HCT116 (cell line): ENCODE data around the gene DBNDD2. TPM values are rescaled to one million over a fixed set of nuclear protein-coding genes. Genes with fewer than 3 reads are reported as not detected.

ENCODE experiments used
- ATAC-seq: fragments of 200-7000 bp; cut with Tn5 transposase; 2 replicates; pipeline ENCODE4 v1.9.1; 2020; ENCODE audit warnings: mild to moderate bottlenecking, moderate library complexity
- BruUV-seq: library from RNA; stranded (reverse); fragments of 400-500 nt; replicated peaks from 2 replicates; lab custom pipeline; 2021; lab: Mats Ljungman, UMichigan
- CTCF ChIA-PET: fragments of 300-600 bp; sonication (Branson Sonifier 250); formaldehyde crosslinking; loops from one replicate; lab custom pipeline; 2021; ENCODE audit warnings: antibody characterized with exemption; lab: Charles Lee
- POLR2A ChIA-PET: fragments of 300-600, 350-600 bp; sonication (Branson Sonifier 250); formaldehyde crosslinking; loops from one replicate; lab custom pipeline; 2021; ENCODE audit warnings: antibody characterized with exemption; lab: Charles Lee
- RAD21 ChIA-PET, 2 experiments: fragments of 300-600 bp; sonication (Branson Sonifier 250); formaldehyde crosslinking; loops; one replicate each; lab custom pipeline; 2023; ENCODE audit warnings: low total read pairs in 2 of 2; ENCODE audit not compliant: uncharacterized antibody in 2 of 2, unreplicated experiment in 2 of 2, low non-redundant PET in 1 of 2; lab: Charles Lee
- DNase-seq: peaks from one replicate; pipeline ENCODE4 v3.0.0-alpha.2; 2010; ENCODE audit warnings: low read depth, low spot score
- H2AFZ ChIP-seq: fragments of 200-600 bp; shearing (Covaris generic), sonication (generic); 2 replicates; pipeline ENCODE4 v1.6.1; 2017; ENCODE audit warnings: low read depth, mixed run types, mixed read lengths, antibody characterized with exemption, low read length; ENCODE audit not compliant: poor library complexity, severe bottlenecking
- H3K27ac ChIP-seq: 2 replicates; pipeline ENCODE4 v1.5.1; 2012; ENCODE audit warnings: low read depth, low read length
- H3K27me3 ChIP-seq: fragments of 200-600 bp; sonication (generic); 2 replicates; pipeline ENCODE4 v1.6.1; 2016; ENCODE audit warnings: mixed run types, low read length, mixed read lengths; ENCODE audit not compliant: insufficient read depth
- H3K36me3 ChIP-seq, 2 experiments: fragments of 200-500 bp in 1 of 2; fragments of 200-600 bp in 1 of 2; sonication (Bioruptor generic) in 1 of 2; sonication (generic) in 1 of 2; 2 replicates each; pipeline versions ENCODE4 v1.5.1 to v1.6.1; 2014 to 2016; ENCODE audit warnings: low read length in 2 of 2, inconsistent platforms in 1 of 2, mixed read lengths in 1 of 2, mixed run types in 1 of 2; ENCODE audit not compliant: insufficient read depth in 2 of 2, control insufficient read depth in 1 of 2
- H3K4me1 ChIP-seq, 2 experiments: fragments of 200-600 bp in 1 of 2; sonication (generic) in 1 of 2; 2 replicates each; pipeline versions ENCODE4 v1.5.1 to v1.6.1; 2012 to 2017; ENCODE audit warnings: low read length in 2 of 2, inconsistent platforms in 1 of 2, mild to moderate bottlenecking in 1 of 2, mixed read lengths in 1 of 2, mixed run types in 1 of 2, moderate library complexity in 1 of 2; ENCODE audit not compliant: insufficient read depth in 2 of 2, control insufficient read depth in 1 of 2
- H3K4me2 ChIP-seq: fragments of 200-600 bp; sonication (generic); 2 replicates; pipeline ENCODE4 v1.6.1; 2017; ENCODE audit warnings: mixed run types, low read length, mixed read lengths
- H3K4me3 ChIP-seq, 2 experiments: fragments of 200-600 bp in 1 of 2; sonication (generic) in 1 of 2; replicated peaks in 1 of 2; 2 replicates each; pipeline ENCODE4 v1.5.1; 2011 to 2016; ENCODE audit warnings: low read length in 2 of 2, control low read depth in 1 of 2, low read depth in 1 of 2, mild to moderate bottlenecking in 1 of 2, mixed read lengths in 1 of 2, mixed run types in 1 of 2
- H3K79me2 ChIP-seq: fragments of 200-600 bp; sonication (generic); 2 replicates; pipeline ENCODE4 v1.6.1; 2017; ENCODE audit warnings: mild to moderate bottlenecking, mixed run types, low read length, moderate library complexity, mixed read lengths; ENCODE audit not compliant: insufficient read depth
- H3K9ac ChIP-seq: fragments of 200-600 bp; sonication (generic); 2 replicates; pipeline ENCODE4 v1.6.1; 2016; ENCODE audit warnings: low read length, mixed read lengths
- H3K9me2 ChIP-seq: fragments of 200-600 bp; sonication (generic), shearing (Covaris generic); 2 replicates; pipeline ENCODE4 v1.6.1; 2017; ENCODE audit warnings: mixed run types, mild to moderate bottlenecking, moderate library complexity; ENCODE audit not compliant: insufficient read depth
- H3K9me3 ChIP-seq, 2 experiments: fragments of 200-500 bp in 1 of 2; fragments of 200-600 bp in 1 of 2; sonication (Bioruptor generic) in 1 of 2; sonication (generic) in 1 of 2; 2 replicates each; pipeline ENCODE4 v1.6.1; 2014 to 2017; ENCODE audit warnings: low read length in 2 of 2, mixed read lengths in 2 of 2, inconsistent platforms in 1 of 2, low read depth in 1 of 2, mild to moderate bottlenecking in 1 of 2, mixed run types in 1 of 2, moderate library complexity in 1 of 2; ENCODE audit not compliant: control insufficient read depth in 1 of 2, insufficient read depth in 1 of 2
- H4K20me1 ChIP-seq: fragments of 200-600 bp; sonication (generic), shearing (Covaris generic); 2 replicates; pipeline ENCODE4 v1.6.1; 2017; ENCODE audit warnings: mixed run types, mild to moderate bottlenecking, moderate library complexity; ENCODE audit not compliant: insufficient read depth
- CBX3 ChIP-seq: IDR thresholded peaks from 2 replicates; pipeline ENCODE4 v1.6.1; 2012; ENCODE audit warnings: low read depth
- CEBPB ChIP-seq: IDR thresholded peaks from 2 replicates; pipeline ENCODE4 v1.6.1; 2012; ENCODE audit warnings: low read depth
- CTCF ChIP-seq, 3 experiments: fragments of 200-600 bp in 1 of 3; sonication (generic) in 1 of 3; IDR thresholded peaks in 2 of 3; conservative IDR thresholded peaks in 1 of 3; 2 replicates each; pipeline ENCODE4 v1.5.1; 2012 to 2017; ENCODE audit warnings: low read depth in 2 of 3, low read length in 2 of 3, antibody characterized with exemption in 1 of 3, borderline replicate concordance in 1 of 3, control low read depth in 1 of 3, mild to moderate bottlenecking in 1 of 3, mixed read lengths in 1 of 3, mixed run types in 1 of 3, moderate library complexity in 1 of 3; ENCODE audit not compliant: insufficient read depth in 1 of 3
- EGR1 ChIP-seq: IDR thresholded peaks from 2 replicates; pipeline ENCODE4 v1.6.1; 2012; ENCODE audit warnings: low read depth
- ELF1 ChIP-seq: IDR thresholded peaks from 2 replicates; pipeline ENCODE4 v1.6.1; 2012; ENCODE audit warnings: low read depth, borderline replicate concordance
- EZH2 ChIP-seq: fragments of 200-600 bp; sonication (generic); IDR thresholded peaks from 2 replicates; pipeline ENCODE4 v1.6.1; 2017; ENCODE audit warnings: antibody characterized with exemption, mixed run types
- EZH2phosphoT487 ChIP-seq: fragments of 200-600 bp; IDR thresholded peaks from 2 replicates; pipeline ENCODE4 v1.6.1; 2018; ENCODE audit warnings: antibody characterized with exemption, borderline replicate concordance
- JUND ChIP-seq: IDR thresholded peaks from 2 replicates; pipeline ENCODE4 v1.6.1; 2012
- MAX ChIP-seq: IDR thresholded peaks from 2 replicates; pipeline ENCODE4 v1.6.1; 2012
- POLR2A ChIP-seq: IDR thresholded peaks from 2 replicates; pipeline ENCODE4 v1.7.0; 2011; ENCODE audit warnings: borderline replicate concordance; ENCODE audit not compliant: insufficient read depth, insufficient read length; ENCODE audit errors: extremely low read depth
- POLR2AphosphoS5 ChIP-seq: IDR thresholded peaks from 2 replicates; pipeline ENCODE4 v1.6.1; 2011; ENCODE audit warnings: mild to moderate bottlenecking, low read depth, low read length, moderate library complexity
- RAD21 ChIP-seq: IDR thresholded peaks from 2 replicates; pipeline ENCODE4 v1.6.1; 2012; ENCODE audit warnings: low read depth, mild to moderate bottlenecking
- SRF ChIP-seq: IDR thresholded peaks from 2 replicates; pipeline ENCODE4 v1.6.1; 2012; ENCODE audit warnings: low read depth
- TCF7L2 ChIP-seq: IDR thresholded peaks from 2 replicates; pipeline ENCODE4 v1.7.0; 2011; ENCODE audit warnings: borderline replicate concordance, inconsistent platforms; ENCODE audit not compliant: insufficient read depth, insufficient read length; ENCODE audit errors: extremely low read depth
- YY1 ChIP-seq: IDR thresholded peaks from 2 replicates; pipeline ENCODE4 v1.6.1; 2011; ENCODE audit warnings: low read length, low read depth, moderate library complexity, mild to moderate bottlenecking; ENCODE audit not compliant: insufficient replicate concordance; ENCODE audit errors: extremely low read depth
- ZBTB33 ChIP-seq: IDR thresholded peaks from 2 replicates; pipeline ENCODE4 v1.6.1; 2011; ENCODE audit warnings: mild to moderate bottlenecking, low read length, moderate library complexity; ENCODE audit not compliant: insufficient replicate concordance; ENCODE audit errors: extremely low read depth
- ZFX ChIP-seq: fragments of 450-650 bp; IDR thresholded peaks from 2 replicates; pipeline ENCODE4 v1.6.1; 2017
- ZNF274 ChIP-seq: fragments of 200-500 bp; sonication (Bioruptor generic); IDR thresholded peaks from 2 replicates; pipeline ENCODE4 v1.6.1; 2014; ENCODE audit warnings: mild to moderate bottlenecking, low read depth, low read length, inconsistent platforms
- intact Hi-C: fragments of 100-400 bp; cut with micrococcal nuclease; formaldehyde crosslinking; loops from 2 replicates; pipeline ENCODE4 v1.10.0; 2022
- total RNA-seq: library from RNA; stranded (reverse); gene quantifications from one replicate; pipeline ENCODE4 v1.2.1, GENCODE V29; 2021; ENCODE audit not compliant: unreplicated experiment

DBNDD2 gene
- total RNA-seq, 1 experiment from 2014 or later: 44.2 TPM

- Histone ChIP-seq H3K9me3 (no peaks in the 10 kb centered on the region), H3K27me3 (no peaks in the 10 kb centered on the region), H3K4me3 (no peak overlapping the region), H3K27ac (no peak overlapping the region), H4K20me1 (no peaks in the 10 kb centered on the region), H3K79me2 (no peaks in the 10 kb centered on the region), H3K4me1 (peaks cover 0 to 12% of the 10 kb centered on the region in 2 experiments; a peak in 2 of 4 replicates), H3K9me2 (no peaks in the 10 kb centered on the region), H3K4me2 (no peak overlapping the region), H2AFZ (no peak overlapping the region), H3K36me3 (no peaks in the 10 kb centered on the region), H3K9ac (no peak overlapping the region)
- BruUV-seq: no TSS peak
- no peak for ATAC-seq
- ChIA-PET POLR2A (no interaction called here), CTCF (no interaction called here), RAD21 (no interaction called here)
- DNase-seq: no peak
- intact Hi-C loops: no loop called here
- TF ChIP-seq SRF (no peak), JUND (no peak), EZH2phosphoT487 (no peak), POLR2A (no peak), ZFX (no peak), EGR1 (no peak), RAD21 (no peak), ZNF274 (no peak), ELF1 (no peak)
Measured at GRCh38 chr20:45432294-45432693, 24.2 kb downstream of the DBNDD2 start.

GRCh38 chr20:45433316-45433715 is 25.2 kb downstream of the DBNDD2 start:
- ChIA-PET CTCF (no interaction called here), RAD21 (no interaction called here), POLR2A (no interaction called here)
- Histone ChIP-seq H3K9ac (no peak overlapping the region), H3K36me3 (no peaks in the 10 kb centered on the region), H2AFZ (no peak overlapping the region), H3K27me3 (no peaks in the 10 kb centered on the region), H4K20me1 (no peaks in the 10 kb centered on the region), H3K79me2 (no peaks in the 10 kb centered on the region), H3K27ac (no peak overlapping the region), H3K4me1 (peaks cover 0 to 12% of the 10 kb centered on the region in 2 experiments; a peak in 2 of 4 replicates), H3K9me2 (no peaks in the 10 kb centered on the region), H3K4me2 (no peak overlapping the region), H3K4me3 (no peak overlapping the region), H3K9me3 (no peaks in the 10 kb centered on the region)
- DNase-seq: no peak
- no TSS peak for BruUV-seq
- ATAC-seq: no peak
- intact Hi-C loops: no loop called here
- TF ChIP-seq ZBTB33 (no peak), POLR2AphosphoS5 (no peak), EGR1 (no peak), CTCF (IDR thresholded peaks at IDR 0.05 in 2 of 3, conservative IDR thresholded peaks at IDR 0.05 in 1 of 3; ENCODE audit: borderline replicate concordance in 1 of 3, insufficient read depth in 1 of 3, low read depth in 2 of 3, low read length in 2 of 3) (no peak), CEBPB (no peak), YY1 (no peak), EZH2 (no peak), ZNF274 (no peak), RAD21 (no peak), JUND (no peak), CBX3 (no peak), MAX (no peak), TCF7L2 (no peak), SRF (no peak), EZH2phosphoT487 (no peak)
